Mucosa of descending colon (tissue), 3 donors: ENCODE measurements around the gene CREB1. TPM values are rescaled to one million over a fixed set of nuclear protein-coding genes. Genes with fewer than 3 reads are reported as not detected.
A peak's percentile ranks its signal among the peaks of the same experiment; 100 is the strongest.

Experiments used
- ATAC-seq: fragments of 200-7000 bp; cut with Tn5 transposase; one replicate; pipeline ENCODE4 v1.9.1; 2020; ENCODE audit warnings: mild to moderate bottlenecking, moderate library complexity
- DNase-seq, 3 donors: peaks; one replicate each; pipeline ENCODE4 v3.0.0-alpha.2; 2020
- H3K36me3 ChIP-seq: fragments of 200-600 bp; one replicate; pipeline ENCODE4 v1.8.0; 2021; ENCODE audit warnings: low read depth, mild to moderate bottlenecking
- H3K4me1 ChIP-seq: fragments of 200-600 bp; one replicate; pipeline ENCODE4 v1.8.0; 2021; ENCODE audit warnings: low read depth, mild to moderate bottlenecking
- H3K4me3 ChIP-seq: fragments of 200-600 bp; one replicate; pipeline ENCODE4 v1.8.0; 2021; ENCODE audit warnings: mild to moderate bottlenecking
- H3K9me3 ChIP-seq: fragments of 200-600 bp; one replicate; pipeline ENCODE4 v1.8.0; 2021; ENCODE audit warnings: mild to moderate bottlenecking
- intact Hi-C, 2 donors: fragments of 100-400 bp; cut with DNase I in 1 of 2; cut with micrococcal nuclease in 1 of 2; formaldehyde crosslinking; loops; one replicate each; pipeline versions ENCODE4 v1.11.0 to v1.11.1; 2022; cut with DNase I, micrococcal nuclease
- total RNA-seq, 3 donors: library from RNA; stranded (reverse); fragmentation: NEBNext Ultra II Directional in 2 of 3; extraction: Animal tissue kit (Norgen Biotek cat#: 25700) in 2 of 3; gene quantifications; one replicate each; pipeline versions ENCODE4 v1.2.1 to v1.2.4, GENCODE V29; 2021 to 2023
- TF ChIP-seq, protein P1 (sequence below): fragments of 200-600 bp; IDR thresholded peaks from one replicate; pipeline ENCODE4 v1.8.0; 2022; ENCODE audit warnings: antibody characterized with exemption, mild to moderate bottlenecking
- donor health status: DM: no; HTN: no; CAD: no; lungs with moderate emphysema.
- donor health status: DM: no; HTN: no; CAD: no.
- donor health status: DM: no; HTN: yes; CAD: no.

CREB1 gene
- total RNA-seq, 3 donors from 2014 or later = 51.1 to 65.0 (median 53.3) TPM

DNA sequence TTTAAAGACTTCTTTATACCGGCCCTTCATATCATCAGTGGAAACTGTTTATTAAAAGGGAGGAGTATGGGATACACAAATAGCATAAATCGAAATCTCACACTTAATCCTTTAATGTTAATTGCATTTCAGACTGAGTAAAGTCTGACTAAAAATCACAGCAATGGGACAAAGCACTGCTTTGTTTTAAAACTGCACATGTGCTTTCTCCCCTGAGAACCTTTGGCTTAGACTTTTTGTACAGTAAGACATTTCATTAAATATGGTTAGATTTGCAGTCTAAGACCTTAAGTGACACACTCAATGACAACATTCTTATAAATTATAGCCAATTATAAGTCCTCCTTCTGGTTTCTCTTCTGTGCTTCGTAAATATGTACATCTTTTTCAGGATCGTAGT lies 83.0 kb downstream of the CREB1 start:
- intact Hi-C loops = no loop called here

DNA sequence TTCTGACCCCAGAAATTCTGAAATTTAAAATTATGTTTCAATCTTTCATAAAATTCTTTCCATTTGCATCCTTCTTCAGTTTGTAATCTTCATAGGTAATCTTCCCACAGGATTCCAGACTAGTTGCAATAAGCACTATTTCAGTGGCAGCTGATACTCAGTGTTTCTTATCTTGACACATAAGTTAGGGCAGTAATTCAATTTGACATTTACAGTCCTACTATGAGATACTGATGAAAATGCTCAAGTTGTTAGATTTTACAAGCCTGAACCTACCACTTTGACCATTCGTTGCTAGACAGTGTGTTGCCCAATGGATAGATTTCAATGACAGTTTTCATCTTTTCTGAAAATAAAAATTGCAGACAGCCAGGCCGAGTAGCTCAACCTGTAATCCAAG lies 85.1 kb downstream of the CREB1 start:
- TF ChIP-seq, protein P1, sequence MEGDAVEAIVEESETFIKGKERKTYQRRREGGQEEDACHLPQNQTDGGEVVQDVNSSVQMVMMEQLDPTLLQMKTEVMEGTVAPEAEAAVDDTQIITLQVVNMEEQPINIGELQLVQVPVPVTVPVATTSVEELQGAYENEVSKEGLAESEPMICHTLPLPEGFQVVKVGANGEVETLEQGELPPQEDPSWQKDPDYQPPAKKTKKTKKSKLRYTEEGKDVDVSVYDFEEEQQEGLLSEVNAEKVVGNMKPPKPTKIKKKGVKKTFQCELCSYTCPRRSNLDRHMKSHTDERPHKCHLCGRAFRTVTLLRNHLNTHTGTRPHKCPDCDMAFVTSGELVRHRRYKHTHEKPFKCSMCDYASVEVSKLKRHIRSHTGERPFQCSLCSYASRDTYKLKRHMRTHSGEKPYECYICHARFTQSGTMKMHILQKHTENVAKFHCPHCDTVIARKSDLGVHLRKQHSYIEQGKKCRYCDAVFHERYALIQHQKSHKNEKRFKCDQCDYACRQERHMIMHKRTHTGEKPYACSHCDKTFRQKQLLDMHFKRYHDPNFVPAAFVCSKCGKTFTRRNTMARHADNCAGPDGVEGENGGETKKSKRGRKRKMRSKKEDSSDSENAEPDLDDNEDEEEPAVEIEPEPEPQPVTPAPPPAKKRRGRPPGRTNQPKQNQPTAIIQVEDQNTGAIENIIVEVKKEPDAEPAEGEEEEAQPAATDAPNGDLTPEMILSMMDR = no peak
- H3K4me3 ChIP-seq = no peak overlapping the region
- H3K36me3 ChIP-seq = no peaks in the 10 kb centered on the region
- ATAC-seq (no peak), DNase-seq (no peak)
- H3K9me3 ChIP-seq = no peaks in the 10 kb centered on the region
- intact Hi-C loops = no loop called here
- no peaks in the 10 kb centered on the region for H3K4me1 ChIP-seq

More for the DNA sequence above, 83.0 kb downstream of the CREB1 start:
- H3K36me3 ChIP-seq = no peaks in the 10 kb centered on the region
- DNase-seq (no peak), ATAC-seq (no peak)
- TF ChIP-seq, protein P1 = no peak
- H3K4me3 ChIP-seq = no peak overlapping the region
- no peaks in the 10 kb centered on the region for H3K9me3 ChIP-seq
- H3K4me1 ChIP-seq = no peaks in the 10 kb centered on the region

DNA sequence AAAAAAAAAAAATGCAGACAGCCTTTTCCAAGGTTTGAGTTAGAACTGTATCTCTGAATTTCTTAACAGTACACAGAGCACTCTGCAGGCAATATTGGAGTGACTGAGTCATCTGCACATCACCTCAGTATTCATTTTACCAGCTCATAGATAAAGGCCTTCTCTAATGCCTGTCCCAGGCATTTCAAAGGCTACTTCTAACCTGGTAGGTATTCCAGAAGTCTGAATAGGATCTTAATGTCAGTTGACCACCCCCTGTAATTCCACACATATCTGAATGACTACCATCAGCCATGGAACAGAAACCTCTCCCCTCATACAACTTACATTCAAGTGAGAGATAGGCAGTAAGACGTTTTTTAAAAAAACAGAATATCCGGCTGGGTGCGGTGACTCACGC lies 86.4 kb downstream of the CREB1 start:
- no peak overlapping the region for H3K4me3 ChIP-seq
- intact Hi-C loops = no loop called here
- no peak for ATAC-seq
- no peaks in the 10 kb centered on the region for H3K36me3 ChIP-seq
- no peak for DNase-seq
- H3K4me1 ChIP-seq = no peaks in the 10 kb centered on the region
- no peaks in the 10 kb centered on the region for H3K9me3 ChIP-seq
- TF ChIP-seq, protein P1 = no peak

DNA sequence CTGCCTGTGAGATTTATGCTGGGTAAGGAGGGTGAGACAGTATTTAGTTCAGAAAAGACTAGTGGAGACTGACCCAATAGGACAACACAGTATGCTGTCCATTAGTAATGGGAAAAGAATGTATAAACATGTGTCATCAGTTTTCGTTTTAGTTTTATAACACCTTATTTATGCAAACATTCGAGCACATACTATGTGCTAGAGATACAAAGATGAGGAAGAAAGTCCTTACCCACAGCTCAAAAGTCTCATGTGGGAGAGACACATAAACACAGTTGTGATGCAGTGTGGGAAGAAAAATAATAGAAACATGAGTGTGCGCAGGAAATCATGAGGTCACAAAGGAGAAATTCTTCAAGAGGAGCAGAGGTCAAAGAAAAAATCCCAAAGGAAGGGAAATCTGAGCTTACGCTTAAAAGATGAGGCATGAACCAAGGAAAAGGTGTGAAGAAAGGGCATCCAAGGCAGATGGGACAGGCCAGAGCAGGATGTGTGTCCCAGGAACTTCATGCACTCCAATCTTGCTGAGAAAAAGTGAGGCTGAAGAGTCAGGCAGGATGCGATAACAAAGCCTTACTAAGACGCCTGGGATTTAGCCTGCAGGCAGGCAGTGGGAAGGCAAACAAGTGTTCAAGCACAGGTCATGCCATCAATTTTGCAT lies 87.4 kb downstream of the CREB1 start:
- ATAC-seq (peak; percentile 52), DNase-seq (no peak)
- no peaks in the 10 kb centered on the region for H3K36me3 ChIP-seq
- no peaks in the 10 kb centered on the region for H3K9me3 ChIP-seq
- no peaks in the 10 kb centered on the region for H3K4me1 ChIP-seq
- TF ChIP-seq, protein P1 = no peak
- intact Hi-C loops = no loop called here
- no peak overlapping the region for H3K4me3 ChIP-seq

DNA sequence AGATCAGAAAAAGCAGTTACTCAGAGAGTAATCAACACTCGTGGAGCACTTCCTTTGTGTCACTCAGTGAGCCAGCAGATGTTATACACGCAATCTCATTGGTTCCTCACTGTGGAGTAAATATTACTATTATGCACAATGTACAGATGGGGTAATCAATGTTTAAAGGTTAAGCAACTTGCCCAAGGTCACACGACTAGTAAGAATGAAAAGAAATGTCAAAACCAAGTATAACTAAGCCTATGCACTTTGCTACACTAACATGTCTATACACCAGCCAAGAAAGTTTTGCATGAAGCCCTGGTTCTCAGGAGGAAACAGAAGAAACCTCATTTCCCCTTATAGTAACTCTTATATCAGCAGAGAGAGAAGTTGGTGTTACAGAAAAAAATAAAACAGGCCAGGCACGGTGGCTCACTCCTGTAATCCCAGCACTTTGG lies 90.0 kb downstream of the CREB1 start:
- peaks cover 5% of the 10 kb centered on the region for H3K4me1 ChIP-seq
- no peak overlapping the region for H3K4me3 ChIP-seq
- TF ChIP-seq, protein P1 = no peak
- H3K9me3 ChIP-seq = no peaks in the 10 kb centered on the region
- no peak for DNase-seq
- no peaks in the 10 kb centered on the region for H3K36me3 ChIP-seq
- intact Hi-C loops = no loop called here
- no peak for ATAC-seq
